ENCODE results near the gene LRRC28.

GRCh38 chr15:99407716-99408115, 156.4 kb downstream of the LRRC28 start:
- no peak for TF ChIP-seq POLR2A (IDR thresholded peaks at IDR 0.05; ENCODE audit: low read depth, low read length)
- no peak for TF ChIP-seq POU2F2 (IDR thresholded peaks at IDR 0.05; ENCODE audit: low read depth, low read length)
- no peak for TF ChIP-seq POLR2AphosphoS5 (IDR thresholded peaks at IDR 0.05; ENCODE audit: low read depth, low read length)
- no peak for TF ChIP-seq TAF1 (IDR thresholded peaks at IDR 0.05; ENCODE audit: low read depth, low read length)
